Left lung (tissue), 10 donors: Measurements from ENCODE around the gene STRN3. TPM values are rescaled to one million over a fixed set of nuclear protein-coding genes. Genes with fewer than 3 reads are reported as not detected.

Experiments
- ATAC-seq: fragments of 200-7000 bp; cut with Tn5 transposase; one replicate; pipeline ENCODE4 v1.9.1; 2020; ENCODE audit warnings: moderate library complexity
- DNase-seq, 4 donors: peaks; one replicate each; pipeline ENCODE4 v3.0.0-alpha.2; 2013 to 2020
- H3K27ac ChIP-seq, 2 donors: fragments of 200-600 bp; sonication (generic) in 1 of 2; one replicate each; pipeline versions ENCODE4 v1.5.0 to v1.8.0; 2020 to 2021
- H3K27me3 ChIP-seq, 2 donors: fragments of 200-600 bp; sonication (generic) in 1 of 2; one replicate each; pipeline versions ENCODE4 v1.5.0 to v1.8.0; 2020 to 2021
- H3K36me3 ChIP-seq, 2 donors: fragments of 200-600 bp; sonication (generic) in 1 of 2; one replicate each; pipeline versions ENCODE4 v1.5.0 to v1.8.0; 2020 to 2021
- H3K4me1 ChIP-seq, 2 donors: fragments of 200-600 bp; one replicate each; pipeline ENCODE4 v1.8.0; 2021
- H3K4me3 ChIP-seq, 2 donors: fragments of 200-600 bp; sonication (generic) in 1 of 2; one replicate each; pipeline versions ENCODE4 v1.5.0 to v1.8.0; 2020 to 2021; ENCODE audit warnings: mild to moderate bottlenecking in 1 of 2
- H3K9me3 ChIP-seq, 2 donors: fragments of 200-600 bp; sonication (generic) in 1 of 2; one replicate each; pipeline versions ENCODE4 v1.5.0 to v1.8.0; 2020 to 2021
- intact Hi-C, 2 donors: fragments of 100-400 bp; cut with DNase I; formaldehyde crosslinking; loops; one replicate each; pipeline versions ENCODE4 v1.11.2 to v1.14.2; 2022
- polyA plus RNA-seq, 6 donors: library from polyadenylated mRNA; unstranded; fragments of 120-200 nt; gene quantifications; one replicate each; pipeline ENCODE4 v1.2.1, GENCODE V29; 2013; ENCODE audit not compliant: insufficient read length in 6 of 6
- total RNA-seq, 2 donors: library from RNA; stranded (reverse); fragmentation: NEBNext Ultra II Directional; extraction: Animal tissue kit (Norgen Biotek cat#: 25700); gene quantifications; one replicate each; pipeline ENCODE4 v1.2.1, GENCODE V29; 2021
- TF ChIP-seq, protein P1 (sequence below), 2 donors: fragments of 200-600 bp; sonication (generic) in 1 of 2; IDR thresholded peaks; one replicate each; pipeline versions ENCODE4 v1.5.0 to v1.8.0; 2021; ENCODE audit warnings: antibody characterized with exemption in 2 of 2
- donor health status: DM: no; HTN: yes; CAD: no.
- donor health status: DM: no; HTN: no; CAD: no.

Gene STRN3
- total and polyA plus RNA-seq, 8 donors = 31.7 to 54.7 (median 46.5) TPM

DNA sequence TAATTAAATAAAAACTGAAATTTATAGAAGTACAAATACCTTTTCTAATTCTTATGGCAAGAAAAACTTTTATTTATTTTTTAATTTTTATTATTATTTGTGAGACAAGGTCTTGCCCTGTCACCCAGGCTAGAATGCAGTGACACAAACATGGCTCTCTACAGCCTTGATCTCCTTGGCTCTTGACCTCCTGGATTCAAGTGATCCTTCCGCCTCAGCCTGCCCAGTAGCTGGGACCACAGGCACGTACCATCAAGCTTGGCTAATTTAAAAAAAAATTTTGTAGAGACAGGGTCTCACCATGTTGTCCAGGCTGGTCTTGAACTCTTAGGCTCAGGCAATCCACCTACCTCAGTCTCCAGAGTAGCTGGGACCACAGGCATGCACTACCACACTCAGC lies 104.4 kb downstream of the STRN3 start:
- ATAC-seq (no peak), DNase-seq (no peak)
- Histone ChIP-seq H3K27me3 (no peaks in the 10 kb centered on the region), H3K4me3 (no peak overlapping the region), H3K4me1 (peaks cover 0 to 10% of the 10 kb centered on the region in 2 donors), H3K27ac (no peak overlapping the region), H3K9me3 (no peaks in the 10 kb centered on the region), H3K36me3 (peaks cover 0 to 11% of the 10 kb centered on the region in 2 donors)
- intact Hi-C loops = no loop called here
- TF ChIP-seq, protein P1, sequence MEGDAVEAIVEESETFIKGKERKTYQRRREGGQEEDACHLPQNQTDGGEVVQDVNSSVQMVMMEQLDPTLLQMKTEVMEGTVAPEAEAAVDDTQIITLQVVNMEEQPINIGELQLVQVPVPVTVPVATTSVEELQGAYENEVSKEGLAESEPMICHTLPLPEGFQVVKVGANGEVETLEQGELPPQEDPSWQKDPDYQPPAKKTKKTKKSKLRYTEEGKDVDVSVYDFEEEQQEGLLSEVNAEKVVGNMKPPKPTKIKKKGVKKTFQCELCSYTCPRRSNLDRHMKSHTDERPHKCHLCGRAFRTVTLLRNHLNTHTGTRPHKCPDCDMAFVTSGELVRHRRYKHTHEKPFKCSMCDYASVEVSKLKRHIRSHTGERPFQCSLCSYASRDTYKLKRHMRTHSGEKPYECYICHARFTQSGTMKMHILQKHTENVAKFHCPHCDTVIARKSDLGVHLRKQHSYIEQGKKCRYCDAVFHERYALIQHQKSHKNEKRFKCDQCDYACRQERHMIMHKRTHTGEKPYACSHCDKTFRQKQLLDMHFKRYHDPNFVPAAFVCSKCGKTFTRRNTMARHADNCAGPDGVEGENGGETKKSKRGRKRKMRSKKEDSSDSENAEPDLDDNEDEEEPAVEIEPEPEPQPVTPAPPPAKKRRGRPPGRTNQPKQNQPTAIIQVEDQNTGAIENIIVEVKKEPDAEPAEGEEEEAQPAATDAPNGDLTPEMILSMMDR (IDR thresholded peaks at IDR 0.05) = no peak

DNA sequence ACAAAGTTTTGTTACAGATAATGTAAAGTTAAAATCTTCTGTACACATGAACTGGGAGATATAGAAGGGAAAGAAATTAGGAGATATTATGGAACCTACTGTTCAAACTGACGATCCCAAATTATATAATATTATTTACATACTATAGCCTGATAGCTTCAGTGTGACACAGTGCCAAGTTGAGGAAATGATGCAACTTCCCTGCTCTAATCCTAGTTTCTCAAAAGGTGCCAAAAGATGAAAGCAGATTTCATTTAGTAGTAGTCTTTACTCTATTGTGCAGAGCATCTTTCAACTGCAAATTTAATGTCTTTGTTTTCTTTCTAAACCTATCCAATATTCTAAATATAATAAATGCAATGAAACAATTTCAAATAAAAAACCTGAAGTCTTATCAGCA lies 104.9 kb downstream of the STRN3 start:
- ATAC-seq (no peak), DNase-seq (peak in 1 of 4 donors; percentile 9)
- Histone ChIP-seq H3K4me3 (no peak overlapping the region), H3K9me3 (no peaks in the 10 kb centered on the region), H3K27ac (no peak overlapping the region), H3K36me3 (peaks cover 0 to 16% of the 10 kb centered on the region in 2 donors), H3K4me1 (peaks cover 0 to 10% of the 10 kb centered on the region in 2 donors), H3K27me3 (no peaks in the 10 kb centered on the region)
- TF ChIP-seq, protein P1 (IDR thresholded peaks at IDR 0.05) = no peak
- intact Hi-C loops = no loop called here

DNA sequence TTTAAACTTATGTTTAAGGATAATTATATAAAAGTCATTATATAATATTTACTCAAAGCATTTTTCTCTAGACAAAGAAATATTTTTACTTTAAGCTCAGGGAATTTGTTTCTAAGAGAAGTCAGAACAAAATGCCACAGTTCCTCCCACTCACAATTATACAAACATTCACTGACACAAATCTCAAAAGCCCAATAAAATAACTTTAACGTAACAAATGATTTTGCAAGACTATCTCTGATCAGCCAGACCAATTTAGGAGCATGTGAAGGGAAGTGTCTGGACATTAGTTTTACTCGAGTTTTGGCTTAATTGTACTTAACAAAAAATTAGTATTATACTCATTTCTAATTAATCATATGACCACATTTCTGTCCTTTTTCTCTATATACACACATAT lies 110.6 kb downstream of the STRN3 start:
- H3K4me1 ChIP-seq = peaks cover 0 to 3% of the 10 kb centered on the region in 2 donors
- ATAC-seq = no peak
- intact Hi-C loops = no loop called here
- H3K27me3 ChIP-seq = no peaks in the 10 kb centered on the region
- H3K27ac ChIP-seq = no peak overlapping the region
- no peak for DNase-seq
- H3K36me3 ChIP-seq = peaks cover 0 to 26% of the 10 kb centered on the region in 2 donors
- no peak overlapping the region for H3K4me3 ChIP-seq
- H3K9me3 ChIP-seq = no peaks in the 10 kb centered on the region
- TF ChIP-seq, protein P1 (IDR thresholded peaks at IDR 0.05) = no peak

DNA sequence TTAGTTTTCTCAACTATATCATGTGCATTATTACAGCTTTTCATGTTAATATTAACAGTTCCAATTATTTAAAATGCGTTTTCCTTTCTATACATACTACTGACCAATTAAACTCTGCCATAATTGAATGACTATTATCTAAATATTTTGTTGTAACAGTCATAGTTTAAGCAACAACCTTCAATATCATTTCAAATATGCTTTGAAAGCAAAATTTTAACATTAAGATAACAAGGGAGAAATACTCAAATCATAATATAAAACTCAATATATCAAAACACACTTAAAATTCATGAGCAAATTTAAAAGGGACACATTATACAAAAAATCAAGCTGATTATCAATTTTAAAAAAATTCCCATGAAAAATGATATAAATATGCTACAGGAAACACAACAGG lies 111.4 kb downstream of the STRN3 start:
- Histone ChIP-seq H3K27me3 (no peaks in the 10 kb centered on the region), H3K4me1 (no peaks in the 10 kb centered on the region), H3K4me3 (no peak overlapping the region), H3K27ac (no peak overlapping the region), H3K36me3 (peaks cover 0 to 33% of the 10 kb centered on the region in 2 donors), H3K9me3 (no peaks in the 10 kb centered on the region)
- DNase-seq (no peak), ATAC-seq (no peak)
- TF ChIP-seq, protein P1 (IDR thresholded peaks at IDR 0.05) = no peak
- intact Hi-C loops = no loop called here

DNA sequence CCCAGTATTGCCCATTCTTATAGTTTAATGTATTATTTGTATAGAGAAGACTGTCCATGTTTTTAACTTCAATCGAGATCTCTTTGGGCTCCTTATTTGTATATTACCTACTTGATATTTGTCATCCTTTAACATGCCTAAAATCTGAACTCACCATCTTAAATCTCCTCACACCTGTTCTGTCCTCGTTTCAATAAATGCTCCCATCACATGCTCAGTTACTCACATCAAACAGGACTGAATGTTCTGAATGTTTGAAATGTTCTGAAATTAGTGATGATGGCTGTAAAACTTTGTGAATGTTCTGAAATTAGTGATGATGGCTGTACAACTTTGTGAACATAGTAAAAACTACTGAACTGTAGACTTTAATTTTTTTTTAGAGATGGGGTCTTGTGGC lies 117.4 kb downstream of the STRN3 start:
- Histone ChIP-seq H3K4me1 (no peaks in the 10 kb centered on the region), H3K4me3 (no peak overlapping the region), H3K36me3 (peaks cover 0 to 66% of the 10 kb centered on the region in 2 donors), H3K27me3 (no peaks in the 10 kb centered on the region), H3K9me3 (no peaks in the 10 kb centered on the region), H3K27ac (no peak overlapping the region)
- ATAC-seq (no peak), DNase-seq (no peak)
- TF ChIP-seq, protein P1 (IDR thresholded peaks at IDR 0.05) = no peak
- intact Hi-C loops = loop anchor here in 1 of 2 donors (10.0 kb wide), 1 partner anchor 254 kb away; no protein-coding TSS in a partner anchor
